Liver (tissue), 9 donors: ENCODE data around the gene IER5. TPM values are rescaled to one million over a fixed set of nuclear protein-coding genes. Genes with fewer than 3 reads are reported as not detected.
"Not testable (repeated sequence)": the region's sequence is repeated elsewhere in the genome, so short reads cannot be mapped to it uniquely, and the experiment has no call there.

ENCODE experiments used
- DNase-seq: peaks from one replicate; pipeline ENCODE4 v3.0.0-alpha.2; 2017; ENCODE audit warnings: low spot score
- H3K27ac ChIP-seq, 2 donors: one replicate each; pipeline ENCODE4 v1.7.0; 2013; ENCODE audit warnings: inconsistent platforms in 2 of 2, low read length in 2 of 2, control low read depth in 1 of 2, low read depth in 1 of 2, mild to moderate bottlenecking in 1 of 2
- H3K27me3 ChIP-seq, 4 donors: one replicate each; pipeline versions ENCODE4 v1.6.1 to v1.7.0; 2013; ENCODE audit warnings: low read length in 3 of 4, inconsistent platforms in 1 of 4, mild to moderate bottlenecking in 1 of 4, moderate library complexity in 1 of 4; ENCODE audit not compliant: control insufficient read depth in 4 of 4, insufficient read depth in 4 of 4
- H3K36me3 ChIP-seq, 4 donors: one replicate each; pipeline versions ENCODE4 v1.6.1 to v1.7.0; 2013; ENCODE audit warnings: low read length in 3 of 4, mild to moderate bottlenecking in 3 of 4, low read depth in 1 of 4, moderate library complexity in 1 of 4; ENCODE audit not compliant: control insufficient read depth in 4 of 4, insufficient read depth in 3 of 4
- H3K4me1 ChIP-seq, 4 donors: one replicate each; pipeline versions ENCODE4 v1.6.1 to v1.7.0; 2013; ENCODE audit warnings: low read length in 3 of 4, mild to moderate bottlenecking in 3 of 4, moderate library complexity in 1 of 4; ENCODE audit not compliant: control insufficient read depth in 4 of 4, insufficient read depth in 4 of 4
- H3K4me3 ChIP-seq, 3 donors: one replicate each; pipeline versions ENCODE4 v1.6.1 to v1.7.0; 2013; ENCODE audit warnings: low read length in 3 of 3, control low read depth in 1 of 3, low read depth in 1 of 3, mild to moderate bottlenecking in 1 of 3
- H3K9ac ChIP-seq, 2 donors: one replicate each; pipeline ENCODE4 v1.7.0; 2013; ENCODE audit warnings: low read length in 2 of 2, mild to moderate bottlenecking in 2 of 2, moderate library complexity in 2 of 2, control low read depth in 1 of 2, low read depth in 1 of 2
- H3K9me3 ChIP-seq, 4 donors: one replicate each; pipeline versions ENCODE4 v1.6.1 to v1.7.0; 2013; ENCODE audit warnings: low read length in 3 of 4; ENCODE audit not compliant: control insufficient read depth in 4 of 4
- CTCF ChIP-seq: fragments of 150-350 bp; IDR thresholded peaks from 2 replicates; pipeline ENCODE4 v1.5.1; 2017; ENCODE audit warnings: improper control_type of control experiment, low read depth, low read length; ENCODE audit not compliant: missing input control
- EGR1 ChIP-seq, 2 donors: IDR thresholded peaks; 2 replicates each; pipeline ENCODE4 v1.6.1; 2016 to 2018; ENCODE audit warnings: antibody characterized with exemption in 2 of 2, low read depth in 2 of 2
- FOXA1 ChIP-seq: IDR thresholded peaks from 2 replicates; pipeline ENCODE4 v1.6.1; 2016; ENCODE audit warnings: antibody characterized with exemption
- FOXA2 ChIP-seq: IDR thresholded peaks from 2 replicates; pipeline ENCODE4 v1.6.1; 2016; ENCODE audit warnings: antibody characterized with exemption
- GABPA ChIP-seq, 2 donors: IDR thresholded peaks in 1 of 2; conservative IDR thresholded peaks in 1 of 2; 2 replicates each; pipeline ENCODE4 v1.6.1; 2016; ENCODE audit warnings: antibody characterized with exemption in 2 of 2, mild to moderate bottlenecking in 1 of 2, moderate library complexity in 1 of 2
- HNF4A ChIP-seq, 2 donors: conservative IDR thresholded peaks; 2 replicates each; pipeline ENCODE4 v1.6.1; 2016; ENCODE audit warnings: antibody characterized with exemption in 2 of 2, mild to moderate bottlenecking in 2 of 2
- RAD21 ChIP-seq, 2 donors: IDR thresholded peaks; 2 replicates each; pipeline ENCODE4 v1.6.1; 2016; ENCODE audit warnings: antibody characterized with exemption in 2 of 2, mild to moderate bottlenecking in 2 of 2
- RXRA ChIP-seq, 2 donors: IDR thresholded peaks; 2 replicates each; pipeline ENCODE4 v1.6.1; 2017 to 2018; ENCODE audit warnings: antibody characterized with exemption in 2 of 2, mild to moderate bottlenecking in 1 of 2
- SP1 ChIP-seq: IDR thresholded peaks from 2 replicates; pipeline ENCODE4 v1.6.1; 2018; ENCODE audit warnings: antibody characterized with exemption, mild to moderate bottlenecking
- TAF1 ChIP-seq: conservative IDR thresholded peaks from 2 replicates; pipeline ENCODE4 v1.6.1; 2016; ENCODE audit warnings: antibody characterized with exemption, mild to moderate bottlenecking
- YY1 ChIP-seq: IDR thresholded peaks from 2 replicates; pipeline ENCODE4 v1.6.1; 2016; ENCODE audit warnings: antibody characterized with exemption, mild to moderate bottlenecking
- WGBS: extraction: QIAGEN DNeasy Blood & Tissue Kit; methylation state at CpG from one replicate; pipeline ENCODE4 v1.1.7; 2013; 5-methylcytosine and 5-hydroxymethylcytosine counted together
- polyA plus RNA-seq, 2 donors: library from polyadenylated mRNA; stranded (reverse) in 1 of 2; unstranded in 1 of 2; fragments of 200-250 nt in 1 of 2; fragments of >200 nt in 1 of 2; fragmentation: Nextera tagmentation in 1 of 2; extraction: Ambion mirVana in 1 of 2; gene quantifications; one replicate each; pipeline versions ENCODE4 v1.2.1 to v1.2.3, GENCODE V29; 2013 to 2015
- total RNA-seq, 2 donors: library from RNA; depleted of rRNA; stranded (reverse); fragments of >200 nt; gene quantifications; one replicate each; pipeline ENCODE4 v1.2.3, GENCODE V29; 2014
- TF ChIP-seq, protein P1 (sequence below): IDR thresholded peaks from 2 replicates; pipeline ENCODE4 v1.6.1; 2016; ENCODE audit warnings: antibody characterized with exemption, mild to moderate bottlenecking
- TF ChIP-seq, protein P2 (sequence below): IDR thresholded peaks from 2 replicates; pipeline ENCODE4 v1.6.1; 2016; ENCODE audit warnings: antibody characterized with exemption
- TF ChIP-seq, protein P3 (sequence below): IDR thresholded peaks from 2 replicates; pipeline ENCODE4 v1.6.1; 2016; ENCODE audit warnings: antibody characterized with exemption
- donor health status: healthy.
- donor health status: healthy.
- donor health status: healthy.
- donor health status: healthy.
- donor health status: healthy.

IER5 gene
- total and polyA plus RNA-seq, 4 donors: 0.56 to 8.4 (median 2.4) TPM

- no peak overlapping the region for H3K9ac ChIP-seq
- peaks cover 0 to 2% (median 0%) of the 10 kb centered on the region in 4 donors for H3K9me3 ChIP-seq
- TF ChIP-seq YY1 (no peak), EGR1 (IDR thresholded peaks at IDR 0.05; ENCODE audit: low read depth in 2 of 2) (no peak), HNF4A (conservative IDR thresholded peaks at IDR 0.05) (no peak), TAF1 (no peak), FOXA1 (no peak), RAD21 (IDR thresholded peaks at IDR 0.05) (no peak), SP1 (no peak), CTCF (no peak), FOXA2 (no peak)
- TF ChIP-seq, protein P1, sequence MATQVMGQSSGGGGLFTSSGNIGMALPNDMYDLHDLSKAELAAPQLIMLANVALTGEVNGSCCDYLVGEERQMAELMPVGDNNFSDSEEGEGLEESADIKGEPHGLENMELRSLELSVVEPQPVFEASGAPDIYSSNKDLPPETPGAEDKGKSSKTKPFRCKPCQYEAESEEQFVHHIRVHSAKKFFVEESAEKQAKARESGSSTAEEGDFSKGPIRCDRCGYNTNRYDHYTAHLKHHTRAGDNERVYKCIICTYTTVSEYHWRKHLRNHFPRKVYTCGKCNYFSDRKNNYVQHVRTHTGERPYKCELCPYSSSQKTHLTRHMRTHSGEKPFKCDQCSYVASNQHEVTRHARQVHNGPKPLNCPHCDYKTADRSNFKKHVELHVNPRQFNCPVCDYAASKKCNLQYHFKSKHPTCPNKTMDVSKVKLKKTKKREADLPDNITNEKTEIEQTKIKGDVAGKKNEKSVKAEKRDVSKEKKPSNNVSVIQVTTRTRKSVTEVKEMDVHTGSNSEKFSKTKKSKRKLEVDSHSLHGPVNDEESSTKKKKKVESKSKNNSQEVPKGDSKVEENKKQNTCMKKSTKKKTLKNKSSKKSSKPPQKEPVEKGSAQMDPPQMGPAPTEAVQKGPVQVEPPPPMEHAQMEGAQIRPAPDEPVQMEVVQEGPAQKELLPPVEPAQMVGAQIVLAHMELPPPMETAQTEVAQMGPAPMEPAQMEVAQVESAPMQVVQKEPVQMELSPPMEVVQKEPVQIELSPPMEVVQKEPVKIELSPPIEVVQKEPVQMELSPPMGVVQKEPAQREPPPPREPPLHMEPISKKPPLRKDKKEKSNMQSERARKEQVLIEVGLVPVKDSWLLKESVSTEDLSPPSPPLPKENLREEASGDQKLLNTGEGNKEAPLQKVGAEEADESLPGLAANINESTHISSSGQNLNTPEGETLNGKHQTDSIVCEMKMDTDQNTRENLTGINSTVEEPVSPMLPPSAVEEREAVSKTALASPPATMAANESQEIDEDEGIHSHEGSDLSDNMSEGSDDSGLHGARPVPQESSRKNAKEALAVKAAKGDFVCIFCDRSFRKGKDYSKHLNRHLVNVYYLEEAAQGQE: no peak
- TF ChIP-seq, protein P2, sequence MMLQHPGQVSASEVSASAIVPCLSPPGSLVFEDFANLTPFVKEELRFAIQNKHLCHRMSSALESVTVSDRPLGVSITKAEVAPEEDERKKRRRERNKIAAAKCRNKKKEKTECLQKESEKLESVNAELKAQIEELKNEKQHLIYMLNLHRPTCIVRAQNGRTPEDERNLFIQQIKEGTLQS: no peak
- TF ChIP-seq, protein P3, sequence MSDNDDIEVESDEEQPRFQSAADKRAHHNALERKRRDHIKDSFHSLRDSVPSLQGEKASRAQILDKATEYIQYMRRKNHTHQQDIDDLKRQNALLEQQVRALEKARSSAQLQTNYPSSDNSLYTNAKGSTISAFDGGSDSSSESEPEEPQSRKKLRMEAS: no peak
- peaks cover 0 to 2% (median 0%) of the 10 kb centered on the region in 4 donors for H3K36me3 ChIP-seq
- no peak overlapping the region for H3K27ac ChIP-seq
- 100% methylated on average over 1 of the region's 1 CpG for WGBS
- no peak overlapping the region for H3K4me3 ChIP-seq
- H3K27me3 ChIP-seq: no peaks in the 10 kb centered on the region
- no peaks in the 10 kb centered on the region for H3K4me1 ChIP-seq
- no peak for DNase-seq
Observed at GRCh38 chr1:181060066-181060465, 28.4 kb upstream of the IER5 start.

DNA sequence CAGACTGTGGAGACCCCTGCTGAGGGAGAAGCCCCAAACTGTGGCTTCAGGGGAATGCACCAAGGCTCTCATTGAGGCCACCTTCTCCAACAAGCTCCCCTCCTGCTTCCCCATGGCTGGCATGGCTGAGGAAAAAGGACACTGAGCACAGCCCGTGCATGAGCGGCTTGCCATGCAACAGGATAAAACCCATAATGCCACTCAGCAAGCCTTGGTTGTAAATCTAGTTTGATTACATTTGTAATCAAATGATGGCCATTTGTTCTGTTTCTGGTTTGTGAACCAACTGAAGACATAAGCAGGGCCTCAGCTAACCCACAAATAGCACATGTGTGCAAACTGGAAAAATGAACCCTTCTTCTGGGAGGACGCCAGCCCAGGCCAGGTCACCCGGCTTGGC is 27.6 kb upstream of the IER5 start:
- H3K9me3 ChIP-seq, H3K27me3 ChIP-seq, DNase-seq, H3K36me3 ChIP-seq, H3K9ac ChIP-seq, H3K4me1 ChIP-seq, H3K4me3 ChIP-seq, H3K27ac ChIP-seq: not testable (repeated sequence)
- WGBS: 90% methylated on average over 4 of the region's 4 CpGs

- Histone ChIP-seq H3K4me1 (no peaks in the 10 kb centered on the region), H3K27me3 (no peaks in the 10 kb centered on the region), H3K9me3 (peaks cover 0 to 2% (median 0%) of the 10 kb centered on the region in 4 donors), H3K27ac (no peak overlapping the region), H3K36me3 (no peaks in the 10 kb centered on the region), H3K4me3 (no peak overlapping the region), H3K9ac (no peak overlapping the region)
- WGBS: 30% methylated on average over 2 of the region's 2 CpGs
- no peak for DNase-seq
- TF ChIP-seq, protein P3: no peak
- no peak for TF ChIP-seq HNF4A (conservative IDR thresholded peaks at IDR 0.05)
- no peak for TF ChIP-seq FOXA1
- no peak for TF ChIP-seq RAD21 (IDR thresholded peaks at IDR 0.05)
- TF ChIP-seq EGR1 (IDR thresholded peaks at IDR 0.05; ENCODE audit: low read depth in 2 of 2): no peak
- no peak for TF ChIP-seq FOXA2
- no peak for TF ChIP-seq RXRA (IDR thresholded peaks at IDR 0.05)
- no peak for TF ChIP-seq GABPA (IDR thresholded peaks at IDR 0.05 in 1 of 2, conservative IDR thresholded peaks at IDR 0.05 in 1 of 2)
- no peak for TF ChIP-seq TAF1
- TF ChIP-seq YY1: no peak
Observed at GRCh38 chr1:181061487-181061886, 27.0 kb upstream of the IER5 start.
